DND-41 (cell line): ENCODE measurements around the gene ABAT.

Experiments used
- ATAC-seq: fragments of 200-7000 bp; cut with Tn5 transposase; 3 replicates; pipeline ENCODE4 v1.9.1; 2021; ENCODE audit warnings: low read depth; ENCODE audit not compliant: insufficient read depth
- DNase-seq: peaks from one replicate; pipeline ENCODE4 v3.0.0-alpha.2; 2020
- H2AFZ ChIP-seq: 2 replicates; pipeline ENCODE4 v1.6.0; 2012; ENCODE audit warnings: low read depth, low read length
- H3K27ac ChIP-seq: 2 replicates; pipeline ENCODE4 v1.5.1; 2012; ENCODE audit warnings: low read length, inconsistent platforms
- H3K27me3 ChIP-seq: fragments of 200-600 bp; sonication (generic); 2 replicates; pipeline ENCODE4 v1.6.0; 2012; ENCODE audit warnings: low read length, mild to moderate bottlenecking, inconsistent platforms; ENCODE audit not compliant: insufficient read depth, poor library complexity
- H3K36me3 ChIP-seq: 2 replicates; pipeline ENCODE4 v1.5.1; 2012; ENCODE audit warnings: low read length, inconsistent platforms; ENCODE audit not compliant: insufficient read depth
- H3K4me1 ChIP-seq: 2 replicates; pipeline ENCODE4 v1.5.1; 2012; ENCODE audit warnings: mild to moderate bottlenecking, low read length; ENCODE audit not compliant: insufficient read depth
- H3K4me2 ChIP-seq: 2 replicates; pipeline ENCODE4 v1.6.0; 2012; ENCODE audit warnings: mild to moderate bottlenecking, moderate library complexity, low read length, inconsistent platforms; ENCODE audit not compliant: insufficient read depth
- H3K4me3 ChIP-seq, 2 experiments: fragments of 200-600 bp in 1 of 2; shearing (Covaris generic) in 1 of 2; 2 replicates each; pipeline ENCODE4 v1.5.1; 2012 to 2016; ENCODE audit warnings: inconsistent platforms in 2 of 2, low read length in 2 of 2, mild to moderate bottlenecking in 2 of 2, low read depth in 1 of 2, moderate library complexity in 1 of 2
- H3K79me2 ChIP-seq: 2 replicates; pipeline ENCODE4 v1.6.0; 2012; ENCODE audit warnings: low read length, inconsistent platforms; ENCODE audit not compliant: insufficient read depth
- H3K9ac ChIP-seq: 2 replicates; pipeline ENCODE4 v1.6.0; 2012; ENCODE audit warnings: low read depth, mild to moderate bottlenecking, inconsistent platforms, low read length, moderate library complexity
- H3K9me3 ChIP-seq: 2 replicates; pipeline ENCODE4 v1.5.1; 2012; ENCODE audit warnings: low read length, moderate library complexity, mild to moderate bottlenecking, inconsistent platforms; ENCODE audit not compliant: insufficient read depth, severe bottlenecking
- H4K20me1 ChIP-seq: 2 replicates; pipeline ENCODE4 v1.6.0; 2012; ENCODE audit warnings: low read length; ENCODE audit not compliant: insufficient read depth
- CTCF ChIP-seq: IDR thresholded peaks from 2 replicates; pipeline ENCODE4 v1.5.1; 2012; ENCODE audit warnings: borderline replicate concordance, low read length, moderate library complexity, mild to moderate bottlenecking; ENCODE audit not compliant: poor library complexity, severe bottlenecking; ENCODE audit errors: extremely low read depth
- EZH2 ChIP-seq: IDR thresholded peaks from 3 replicates; pipeline ENCODE4 v1.6.1; 2012; ENCODE audit warnings: borderline replicate concordance, low read depth, mild to moderate bottlenecking, moderate library complexity, low read length, inconsistent platforms; ENCODE audit not compliant: severe bottlenecking

The ABAT gene

GRCh38 chr16:8774208-8774607, 99.8 kb downstream of the ABAT start:
- Histone ChIP-seq H3K27ac (no peak overlapping the region), H2AFZ (no peak overlapping the region), H3K9ac (no peak overlapping the region), H3K4me3 (no peak overlapping the region), H3K36me3 (peaks cover 19% of the 10 kb centered on the region), H3K4me2 (no peak overlapping the region), H4K20me1 (no peaks in the 10 kb centered on the region), H3K4me1 (no peaks in the 10 kb centered on the region), H3K79me2 (no peaks in the 10 kb centered on the region), H3K27me3 (no peaks in the 10 kb centered on the region), H3K9me3 (no peaks in the 10 kb centered on the region)
- no peak for DNase-seq
- no peak for ATAC-seq
- no peak for TF ChIP-seq CTCF

DNA sequence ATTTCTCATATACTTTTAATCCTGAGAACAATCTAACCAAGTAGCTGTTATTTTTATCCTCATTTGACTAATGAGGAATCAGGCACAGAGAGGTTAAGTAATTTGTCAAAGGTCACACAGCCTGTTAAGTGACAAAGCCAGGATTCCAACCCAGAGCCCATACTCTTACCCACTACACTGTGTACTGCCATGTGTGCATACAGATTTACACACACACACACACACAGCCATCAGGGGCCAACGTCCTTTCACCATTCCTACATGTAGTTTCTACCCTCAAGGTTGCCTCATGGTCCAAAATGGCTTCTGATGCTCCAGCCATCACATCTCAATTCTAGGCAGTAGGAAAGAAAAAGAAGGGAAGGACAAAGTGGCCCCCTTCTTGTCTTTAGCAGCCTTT, 100.9 kb downstream of the ABAT start:
- H3K4me1 ChIP-seq: no peaks in the 10 kb centered on the region
- TF ChIP-seq EZH2 (no peak), CTCF (no peak)
- no peak overlapping the region for H2AFZ ChIP-seq
- H3K4me2 ChIP-seq: no peak overlapping the region
- H3K27ac ChIP-seq: no peak overlapping the region
- H3K36me3 ChIP-seq: peaks cover 19% of the 10 kb centered on the region
- H3K9ac ChIP-seq: no peak overlapping the region
- no peak for DNase-seq
- ATAC-seq: no peak
- H4K20me1 ChIP-seq: no peaks in the 10 kb centered on the region
- H3K27me3 ChIP-seq: no peaks in the 10 kb centered on the region
- no peaks in the 10 kb centered on the region for H3K79me2 ChIP-seq
- no peak overlapping the region for H3K4me3 ChIP-seq
- no peaks in the 10 kb centered on the region for H3K9me3 ChIP-seq

DNA sequence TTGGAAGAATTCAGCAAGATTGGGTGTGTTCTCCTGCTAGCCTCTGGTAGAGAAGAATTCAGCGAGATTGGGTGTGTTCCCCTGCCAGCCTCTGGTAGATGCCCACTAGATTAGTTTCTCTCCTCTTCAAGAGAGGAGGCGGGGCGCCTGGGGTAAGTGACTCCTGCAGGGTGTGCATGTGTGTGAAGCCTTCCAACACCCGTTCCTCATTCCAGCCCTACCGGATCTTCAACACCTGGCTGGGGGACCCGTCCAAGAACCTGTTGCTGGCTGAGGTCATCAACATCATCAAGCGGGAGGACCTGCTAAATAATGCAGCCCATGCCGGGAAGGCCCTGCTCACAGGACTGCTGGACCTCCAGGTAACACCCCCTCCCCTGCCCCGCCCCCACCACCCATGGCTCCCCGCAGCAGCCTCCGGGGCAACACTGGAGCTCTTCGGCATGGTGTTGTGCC, 101.7 kb downstream of the ABAT start:
- no peaks in the 10 kb centered on the region for H3K27me3 ChIP-seq
- H3K4me1 ChIP-seq: no peaks in the 10 kb centered on the region
- H3K36me3 ChIP-seq: peaks cover 19% of the 10 kb centered on the region
- H3K4me3 ChIP-seq: no peak overlapping the region
- TF ChIP-seq CTCF (no peak), EZH2 (no peak)
- no peak overlapping the region for H2AFZ ChIP-seq
- ATAC-seq (no peak), DNase-seq (no peak)
- no peaks in the 10 kb centered on the region for H4K20me1 ChIP-seq
- H3K4me2 ChIP-seq: no peak overlapping the region
- no peaks in the 10 kb centered on the region for H3K79me2 ChIP-seq
- H3K9me3 ChIP-seq: no peaks in the 10 kb centered on the region
- no peak overlapping the region for H3K9ac ChIP-seq
- no peak overlapping the region for H3K27ac ChIP-seq

DNA sequence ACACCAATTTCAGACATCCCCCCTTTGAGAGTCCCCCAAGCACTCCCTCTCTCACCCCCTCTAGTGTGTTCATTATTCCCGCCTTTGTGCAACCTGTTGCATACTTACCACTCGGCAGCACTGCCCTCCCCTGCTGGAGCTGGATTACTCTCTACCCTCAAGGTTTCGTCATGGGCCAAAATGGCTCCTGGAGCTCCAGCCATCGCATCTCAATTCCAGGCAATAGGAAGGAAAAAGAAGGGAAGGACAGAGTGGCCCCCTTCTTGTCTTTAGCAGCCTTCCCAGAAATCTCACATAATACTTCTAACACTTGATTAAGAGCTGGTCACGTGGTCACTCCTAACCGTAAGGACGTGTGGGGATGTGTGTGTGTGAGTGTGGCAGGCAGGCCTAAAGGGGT, 102.8 kb downstream of the ABAT start:
- H3K79me2 ChIP-seq: no peaks in the 10 kb centered on the region
- H2AFZ ChIP-seq: no peak overlapping the region
- H3K9me3 ChIP-seq: no peaks in the 10 kb centered on the region
- H3K4me1 ChIP-seq: no peaks in the 10 kb centered on the region
- no peaks in the 10 kb centered on the region for H3K27me3 ChIP-seq
- DNase-seq (no peak), ATAC-seq (no peak)
- H3K4me2 ChIP-seq: no peak overlapping the region
- no peak overlapping the region for H3K27ac ChIP-seq
- peaks cover 18% of the 10 kb centered on the region for H3K36me3 ChIP-seq
- no peaks in the 10 kb centered on the region for H4K20me1 ChIP-seq
- no peak for TF ChIP-seq CTCF
- TF ChIP-seq EZH2: no peak
- H3K4me3 ChIP-seq: no peak overlapping the region
- H3K9ac ChIP-seq: no peak overlapping the region
